ENCODE measurements around the gene ADGRF3. TPM values are rescaled to one million over a fixed set of nuclear protein-coding genes. Genes with fewer than 3 reads are reported as not detected.
"Not testable (repeated sequence)": the region's sequence is repeated elsewhere in the genome, so short reads cannot be mapped to it uniquely, and the experiment has no call there.

The ADGRF3 gene
- total RNA-seq, 1 donor from 2014 or later, result 0.49 TPM

DNA sequence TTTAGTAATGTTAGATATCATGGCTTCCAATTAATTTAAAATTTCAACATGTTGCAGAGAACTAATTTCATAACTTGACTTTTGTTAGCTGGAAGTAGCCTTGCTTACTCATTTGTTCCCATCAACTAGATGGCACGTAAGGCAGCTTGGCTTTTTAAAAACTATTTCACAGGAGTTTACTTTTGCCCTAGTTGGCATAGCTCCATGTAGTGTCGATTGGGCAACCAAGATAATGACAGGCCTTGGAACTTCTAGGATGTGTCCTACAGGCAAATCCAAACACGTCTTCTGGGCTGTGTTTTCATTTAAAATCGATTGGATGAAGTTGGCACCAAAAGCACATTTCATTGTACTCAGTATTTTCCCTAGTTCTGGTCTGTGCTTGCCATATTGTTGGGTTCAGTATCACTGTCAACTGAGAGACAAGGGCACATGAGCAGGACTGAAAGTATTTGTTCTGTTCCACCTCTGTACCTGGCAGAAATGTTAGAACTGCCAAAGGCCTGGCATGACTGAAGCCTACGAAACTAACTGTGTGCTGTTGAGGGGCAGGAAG, 72.5 kb downstream of the ADGRF3 start:
- Histone ChIP-seq H3K27me3 (no peaks in the 10 kb centered on the region), H3K9me3 (no peaks in the 10 kb centered on the region), H3K27ac (peak overlapping the region; percentile 69), H3K4me3 (no peak overlapping the region), H3K36me3 (peaks cover 0 to 24% of the 10 kb centered on the region in 2 donors), H3K4me1 (peaks cover 31% of the 10 kb centered on the region)
- peak in 1 of 2 donors; percentile 98 for DNase-seq (ENCODE audit: extremely low spot score in 2 of 2)
- TF ChIP-seq, protein P1, sequence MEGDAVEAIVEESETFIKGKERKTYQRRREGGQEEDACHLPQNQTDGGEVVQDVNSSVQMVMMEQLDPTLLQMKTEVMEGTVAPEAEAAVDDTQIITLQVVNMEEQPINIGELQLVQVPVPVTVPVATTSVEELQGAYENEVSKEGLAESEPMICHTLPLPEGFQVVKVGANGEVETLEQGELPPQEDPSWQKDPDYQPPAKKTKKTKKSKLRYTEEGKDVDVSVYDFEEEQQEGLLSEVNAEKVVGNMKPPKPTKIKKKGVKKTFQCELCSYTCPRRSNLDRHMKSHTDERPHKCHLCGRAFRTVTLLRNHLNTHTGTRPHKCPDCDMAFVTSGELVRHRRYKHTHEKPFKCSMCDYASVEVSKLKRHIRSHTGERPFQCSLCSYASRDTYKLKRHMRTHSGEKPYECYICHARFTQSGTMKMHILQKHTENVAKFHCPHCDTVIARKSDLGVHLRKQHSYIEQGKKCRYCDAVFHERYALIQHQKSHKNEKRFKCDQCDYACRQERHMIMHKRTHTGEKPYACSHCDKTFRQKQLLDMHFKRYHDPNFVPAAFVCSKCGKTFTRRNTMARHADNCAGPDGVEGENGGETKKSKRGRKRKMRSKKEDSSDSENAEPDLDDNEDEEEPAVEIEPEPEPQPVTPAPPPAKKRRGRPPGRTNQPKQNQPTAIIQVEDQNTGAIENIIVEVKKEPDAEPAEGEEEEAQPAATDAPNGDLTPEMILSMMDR (IDR thresholded peaks at IDR 0.05), result no peak
- TF ChIP-seq POLR2AphosphoS5 (IDR thresholded peaks at IDR 0.05; ENCODE audit: insufficient read depth in 1 of 2, low read depth in 1 of 2) (peak; percentile 45 to 99), POLR2A (IDR thresholded peaks at IDR 0.05) (no peak)
- intact Hi-C loops (cut with DNase I), result no loop called here

DNA sequence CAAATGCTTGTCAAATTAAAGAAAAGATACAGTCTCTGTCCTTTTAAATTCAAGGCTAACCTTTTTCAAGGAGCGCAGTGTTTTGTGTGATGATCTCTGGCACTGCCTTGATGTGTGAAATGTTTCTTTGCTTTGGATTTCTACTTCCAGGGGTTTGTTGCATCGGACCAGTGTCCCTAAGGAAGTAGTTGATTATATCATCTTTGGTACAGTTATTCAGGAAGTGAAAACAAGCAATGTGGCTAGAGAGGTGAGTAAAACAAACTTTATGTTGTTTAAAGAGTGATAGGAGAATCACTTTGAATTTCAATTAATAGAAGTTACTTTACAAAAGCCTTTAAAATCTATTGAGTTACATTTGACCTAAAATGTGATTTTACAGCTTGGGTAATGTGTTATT, 73.1 kb downstream of the ADGRF3 start:
- Histone ChIP-seq H3K36me3 (peaks cover 0 to 17% of the 10 kb centered on the region in 2 donors), H3K27me3 (no peaks in the 10 kb centered on the region), H3K4me1 (peaks cover 31% of the 10 kb centered on the region), H3K27ac (peak overlapping the region; percentile 69), H3K9me3 (no peaks in the 10 kb centered on the region), H3K4me3 (no peak overlapping the region)
- DNase-seq (ENCODE audit: extremely low spot score in 2 of 2), result no peak
- intact Hi-C loops (cut with DNase I), result no loop called here
- TF ChIP-seq, protein P1 (IDR thresholded peaks at IDR 0.05), result no peak
- no peak for TF ChIP-seq POLR2A (IDR thresholded peaks at IDR 0.05)
- TF ChIP-seq POLR2AphosphoS5 (IDR thresholded peaks at IDR 0.05; ENCODE audit: insufficient read depth in 1 of 2, low read depth in 1 of 2), result no peak

DNA sequence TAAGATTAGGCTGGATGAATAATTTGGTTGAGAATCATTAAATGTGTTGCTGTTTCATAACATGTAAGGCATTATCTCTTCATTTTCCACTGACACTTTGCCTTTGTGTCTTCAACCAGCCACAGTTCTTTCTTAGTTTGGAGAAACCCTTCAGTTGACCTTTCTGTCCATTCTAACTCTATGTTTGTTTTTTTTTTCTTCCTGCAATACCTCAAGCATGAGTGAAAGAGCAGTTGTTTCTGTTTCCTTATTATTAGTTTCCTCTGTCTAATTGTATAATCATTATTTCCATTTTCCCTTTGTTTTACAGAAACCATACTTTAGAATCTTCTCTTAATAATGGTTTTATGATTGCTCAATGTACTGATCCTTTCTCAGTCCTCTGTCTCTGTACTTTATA, 76.2 kb downstream of the ADGRF3 start:
- intact Hi-C loops (cut with DNase I), result no loop called here
- Histone ChIP-seq H3K4me1 (peaks cover 27% of the 10 kb centered on the region), H3K9me3 (no peaks in the 10 kb centered on the region), H3K27me3 (no peaks in the 10 kb centered on the region), H3K36me3 (no peaks in the 10 kb centered on the region), H3K4me3 (no peak overlapping the region), H3K27ac (no peak overlapping the region)
- no peak for DNase-seq (ENCODE audit: extremely low spot score in 2 of 2)
- TF ChIP-seq POLR2AphosphoS5 (IDR thresholded peaks at IDR 0.05; ENCODE audit: insufficient read depth in 1 of 2, low read depth in 1 of 2) (no peak), POLR2A (IDR thresholded peaks at IDR 0.05) (no peak)
- TF ChIP-seq, protein P1 (IDR thresholded peaks at IDR 0.05), result no peak

DNA sequence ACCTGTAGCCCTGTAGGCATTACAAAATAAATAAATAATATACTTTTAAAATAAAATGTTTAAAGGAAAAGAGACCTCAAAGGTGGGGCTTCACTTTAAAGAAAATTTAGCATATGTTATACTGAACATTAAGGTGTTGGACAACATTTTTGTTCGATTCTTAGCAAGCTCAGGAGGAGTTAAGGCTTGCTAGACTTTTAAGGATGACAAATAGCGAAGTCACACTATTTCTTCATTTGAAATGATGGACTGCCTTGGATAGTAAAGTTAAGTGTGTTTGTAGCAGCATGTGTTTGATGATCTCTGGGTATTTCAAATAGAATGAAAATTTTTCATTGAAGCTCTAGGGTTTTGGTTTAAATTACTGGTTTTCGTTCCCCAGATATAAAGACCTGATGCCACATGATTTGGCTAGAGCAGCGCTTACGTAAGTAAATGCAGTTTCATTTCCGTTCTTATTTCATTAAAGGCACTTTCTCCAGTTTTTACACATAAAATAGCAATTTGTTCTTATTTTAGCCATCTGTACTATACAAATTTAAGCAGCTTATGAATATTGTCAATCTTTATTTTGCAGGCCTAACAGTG, 76.9 kb downstream of the ADGRF3 start:
- DNase-seq (ENCODE audit: extremely low spot score in 2 of 2), result no peak

DNA sequence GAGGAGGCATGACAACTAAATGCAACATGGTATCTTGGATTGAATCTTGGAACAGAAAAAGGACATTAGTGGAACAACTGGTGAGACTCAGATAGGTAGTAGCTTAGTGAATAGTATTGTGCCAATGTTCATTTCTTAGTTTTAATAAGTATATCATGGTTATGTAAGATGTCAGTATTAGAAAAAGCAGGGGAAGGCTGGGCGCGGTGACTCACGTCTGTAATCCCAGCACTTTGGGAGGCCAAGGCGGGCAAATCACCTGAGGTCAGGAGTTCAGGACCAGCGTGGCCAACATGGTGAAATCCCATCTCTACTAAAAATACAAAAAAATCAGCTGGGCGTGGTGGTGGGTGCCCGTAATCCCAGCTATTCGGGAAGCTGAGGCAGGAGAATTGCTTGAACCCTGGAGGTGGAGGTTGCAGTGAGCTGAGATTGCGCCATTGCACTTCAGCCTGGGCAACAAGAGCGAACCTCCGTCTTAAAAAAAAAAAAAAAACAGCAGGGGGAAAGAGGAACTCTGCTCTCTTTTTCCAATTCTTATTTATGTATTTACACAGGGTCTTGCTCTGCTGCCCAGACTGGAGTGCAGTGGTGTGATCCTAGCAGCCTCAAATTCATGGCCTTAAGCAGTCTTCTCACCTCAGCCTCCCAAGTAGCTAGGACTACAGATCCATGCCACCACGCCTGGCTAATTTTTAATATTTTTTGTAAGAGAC, 77.8 kb downstream of the ADGRF3 start:
- H3K9me3 ChIP-seq; H3K36me3 ChIP-seq; H3K27me3 ChIP-seq; intact Hi-C loops (cut with DNase I); DNase-seq (ENCODE audit: extremely low spot score in 2 of 2); H3K4me3 ChIP-seq; H3K27ac ChIP-seq: not testable (repeated sequence)
- peaks cover 12% of the 10 kb centered on the region for H3K4me1 ChIP-seq

More for the DNA sequence above, 76.9 kb downstream of the ADGRF3 start:
- TF ChIP-seq, protein P1 (IDR thresholded peaks at IDR 0.05), result no peak
- peak in 1 of 2 donors; percentile 21 for TF ChIP-seq POLR2AphosphoS5 (IDR thresholded peaks at IDR 0.05; ENCODE audit: insufficient read depth in 1 of 2, low read depth in 1 of 2)
- no peaks in the 10 kb centered on the region for H3K27me3 ChIP-seq
- H3K36me3 ChIP-seq, result peaks cover 0 to under 1% of the 10 kb centered on the region in 2 donors
- H3K27ac ChIP-seq, result no peak overlapping the region
- no peaks in the 10 kb centered on the region for H3K9me3 ChIP-seq
- no peak overlapping the region for H3K4me3 ChIP-seq
- intact Hi-C loops (cut with DNase I), result no loop called here
- peaks cover 20% of the 10 kb centered on the region for H3K4me1 ChIP-seq
